K562 (cell line): Measurements from ENCODE around the gene KBTBD13. TPM values are rescaled to one million over a fixed set of nuclear protein-coding genes. Genes with fewer than 3 reads are reported as not detected.

ENCODE experiments used
- ATAC-seq: fragments of 200-7000 bp; cut with Tn5 transposase; 3 replicates; pipeline ENCODE4 v1.9.1; 2020; ENCODE audit warnings: moderate library complexity
- BruUV-seq: library from RNA; stranded (reverse); fragments of 400-500 nt; replicated peaks from 2 replicates; lab custom pipeline; 2021; lab: Mats Ljungman, UMichigan
- CTCF ChIA-PET: fragments of 300-600 bp; formaldehyde crosslinking; extraction: SDS; loops from one replicate; lab custom pipeline; 2021; ENCODE audit warnings: low intra/inter-chr PET ratio; lab: Yijun Ruan, JAX
- POLR2A ChIA-PET: fragments of 300-600, 350-650 bp; sonication (Branson Sonifier 250); formaldehyde crosslinking; extraction: SDS; loops from one replicate; lab custom pipeline; 2021; ENCODE audit warnings: antibody characterized with exemption, inconsistent platforms; lab: Yijun Ruan, JAX
- DNase-seq, 4 experiments: peaks; one replicate each; pipeline versions ENCODE4 v3.0.0 to v3.0.0-alpha.2; 2011 to 2018; ENCODE audit warnings: low spot score in 3 of 4, mixed read lengths in 3 of 4; ENCODE audit errors: extremely low read depth in 1 of 4
- FAIRE-seq: peaks from 2 replicates; lab custom pipeline; 2011; peaks lifted over from hg19 to GRCh38; lab: Jason Lieb, UNC
- H2AFZ ChIP-seq: 2 replicates; pipeline ENCODE4 v1.6.0; 2011; ENCODE audit warnings: low read depth, low read length, control low read depth, inconsistent platforms
- H3K27ac ChIP-seq: fragments of 200-600 bp; 3 replicates; pipeline ENCODE4 v1.8.0; 2011; ENCODE audit warnings: low read depth, mild to moderate bottlenecking, control low read depth, inconsistent platforms, low read length, moderate library complexity, mixed read lengths; ENCODE audit errors: extremely low read depth
- H3K27me3 ChIP-seq, 2 experiments: fragments of 300-600 bp in 1 of 2; 2 replicates in 1 of 2; 3 replicates in 1 of 2; pipeline versions ENCODE4 v1.6.0 to v1.8.0; 2011; ENCODE audit warnings: inconsistent platforms in 2 of 2, low read length in 2 of 2, mild to moderate bottlenecking in 1 of 2, mixed read lengths in 1 of 2, moderate library complexity in 1 of 2; ENCODE audit not compliant: control insufficient read depth in 2 of 2, insufficient read depth in 2 of 2
- H3K36me3 ChIP-seq: fragments of 300-600 bp; 3 replicates; pipeline ENCODE4 v1.8.0; 2011; ENCODE audit warnings: mild to moderate bottlenecking, low read length, inconsistent platforms; ENCODE audit not compliant: control insufficient read depth, insufficient read depth
- H3K4me1 ChIP-seq, 2 experiments: fragments of 200-600 bp in 1 of 2; replicated peaks in 1 of 2; 2 replicates in 1 of 2; 3 replicates in 1 of 2; pipeline versions ENCODE4 v1.5.1 to v1.8.0; 2011; ENCODE audit warnings: inconsistent platforms in 2 of 2, low read length in 2 of 2, mild to moderate bottlenecking in 1 of 2, mixed read lengths in 1 of 2, moderate library complexity in 1 of 2; ENCODE audit not compliant: control insufficient read depth in 2 of 2, insufficient read depth in 2 of 2
- H3K4me2 ChIP-seq: 2 replicates; pipeline ENCODE4 v1.6.1; 2011; ENCODE audit warnings: low read length, control low read depth, inconsistent platforms, mixed read lengths; ENCODE audit not compliant: insufficient read depth
- H3K4me3 ChIP-seq: fragments of 200-600 bp; sonication (generic), shearing (Covaris generic); 2 replicates; pipeline ENCODE4 v1.5.1; 2016; ENCODE audit warnings: control low read depth, inconsistent platforms
- H3K79me2 ChIP-seq: fragments of 200-600 bp; 3 replicates; pipeline ENCODE4 v1.8.0; 2011; ENCODE audit warnings: low read length, inconsistent platforms; ENCODE audit not compliant: control insufficient read depth, insufficient read depth
- H3K9ac ChIP-seq, 2 experiments: 2 replicates each; pipeline versions ENCODE4 v1.6.0 to v1.6.1; 2011; ENCODE audit warnings: low read depth in 2 of 2, low read length in 2 of 2, control low read depth in 1 of 2, inconsistent platforms in 1 of 2, mild to moderate bottlenecking in 1 of 2, mixed read lengths in 1 of 2; ENCODE audit not compliant: insufficient read depth in 1 of 2
- H3K9me1 ChIP-seq: one replicate; pipeline ENCODE4 v1.6.0; 2011; ENCODE audit warnings: inconsistent platforms, mild to moderate bottlenecking, low read length, moderate library complexity; ENCODE audit not compliant: control insufficient read depth, insufficient read depth
- H3K9me3 ChIP-seq: replicated peaks from 2 replicates; pipeline ENCODE4 v1.5.1; 2011; ENCODE audit warnings: low read depth, low read length, inconsistent platforms; ENCODE audit not compliant: control insufficient read depth, insufficient read depth
- H4K20me1 ChIP-seq: replicated peaks from 2 replicates; pipeline ENCODE4 v1.6.1; 2011; ENCODE audit warnings: low read length, inconsistent platforms, mixed read lengths; ENCODE audit not compliant: control insufficient read depth, insufficient read depth
- MAX ChIP-seq: sonication (generic); formaldehyde crosslinking; IDR thresholded peaks from 2 replicates; pipeline ENCODE4 v1.9.0; 2022; ENCODE audit warnings: mild to moderate bottlenecking, missing genetic modification reagents
- MXI1 ChIP-seq: IDR thresholded peaks from 2 replicates; pipeline ENCODE4 v1.6.1; 2011; ENCODE audit warnings: low read depth, mild to moderate bottlenecking, improper control_type of control experiment, low read length
- NEUROD1 ChIP-seq: fragments of 150-350 bp; IDR thresholded peaks from 2 replicates; pipeline ENCODE4 v1.6.1; 2014; ENCODE audit warnings: borderline replicate concordance, low read length, low read depth; ENCODE audit not compliant: partially characterized antibody
- RAD51 ChIP-seq: fragments of 450-650 bp; IDR thresholded peaks from 2 replicates; pipeline ENCODE4 v1.7.1; 2016; ENCODE audit warnings: low read depth, mild to moderate bottlenecking, borderline replicate concordance
- RFX1 ChIP-seq: fragments of 450-650 bp; IDR thresholded peaks from 2 replicates; pipeline ENCODE4 v1.6.1; 2016; ENCODE audit warnings: mild to moderate bottlenecking, moderate library complexity
- SRSF7 ChIP-seq: fragments of 200-400 bp; formaldehyde crosslinking; optimal IDR thresholded peaks from 2 replicates; pipeline ENCODE3; 2017; ENCODE audit warnings: mild to moderate bottlenecking, low read depth, low read length
- TAL1 ChIP-seq: fragments of 450-650 bp; IDR thresholded peaks from 2 replicates; pipeline ENCODE4 v1.6.1; 2016; ENCODE audit warnings: mild to moderate bottlenecking
- USF2 ChIP-seq: sonication (generic); formaldehyde crosslinking; IDR thresholded peaks from 2 replicates; pipeline ENCODE4 v1.5.0; 2020; ENCODE audit warnings: missing genetic modification reagents
- ZEB2 ChIP-seq: fragments of 450-650 bp; IDR thresholded peaks from 2 replicates; pipeline ENCODE4 v1.6.1; 2016
- ZNF408 ChIP-seq: fragments of 250-450 bp; sonication (Bioruptor Pico); IDR thresholded peaks from 2 replicates; pipeline ENCODE4 v1.4.0; 2020; ENCODE audit warnings: low read depth, mild to moderate bottlenecking, moderate library complexity
- WGBS: fragments of 100-300 bp; shearing (Covaris generic); methylation state at CpG from one replicate; pipeline ENCODE4 v1.1.6; 2016; ENCODE audit warnings: low coverage, mixed read lengths; ENCODE audit not compliant: insufficient coverage; ENCODE audit errors: missing lambda C conversion rate; 5-methylcytosine and 5-hydroxymethylcytosine counted together
- in situ Hi-C: fragments of 300-500 bp; cut with MboI; formaldehyde crosslinking; loops from 4 replicates; pipeline ENCODE4 v1.15.0; 2018; ENCODE audit warnings: inconsistent platforms, mixed read lengths
- intact Hi-C: fragments of 100-400 bp; cut with micrococcal nuclease; formaldehyde crosslinking; loops from 2 replicates; pipeline ENCODE4 v1.14.2; 2022
- polyA plus RNA-seq, 8 experiments: library from polyadenylated mRNA; depleted of rRNA in 4 of 8; stranded (reverse) in 5 of 8; unstranded in 3 of 8; fragments of >200 nt; fragmentation: Nextera tagmentation in 2 of 8; fragmentation: Illumina TruSeq in 1 of 8; extraction: Ambion mirVana in 2 of 8; extraction: Trizol in 1 of 8; gene quantifications; 2 replicates each; pipeline versions ENCODE4 v1.2.1 to v1.2.3, GENCODE V29; 2011 to 2014; ENCODE audit warnings: inconsistent platforms in 1 of 8, missing spikeins in 1 of 8
- total RNA-seq, 7 experiments: library from RNA; depleted of rRNA in 6 of 7; stranded (reverse); fragments of >200 nt in 6 of 7; fragmentation: Illumina TruSeq in 2 of 7; extraction: Trizol in 2 of 7; gene quantifications; 2 replicates each; pipeline versions ENCODE4 v1.2.1 to v1.2.3, GENCODE V29; 2011 to 2021; ENCODE audit warnings: low replicate concordance in 1 of 7

KBTBD13 gene
- total and polyA plus RNA-seq, 9 of the 15 experiments (the other 6 are each of a cell fraction or from before 2014, with no cell fraction given): 0.07 to 0.13 (median 0.10) TPM; not detected in 3

- ChIA-PET POLR2A (no interaction called here), CTCF (no interaction called here)
- Histone ChIP-seq H4K20me1 (no peaks in the 10 kb centered on the region), H2AFZ (no peak overlapping the region), H3K9me1 (no peaks in the 10 kb centered on the region), H3K4me1 (peaks cover 7 to 11% of the 10 kb centered on the region in 2 experiments; a peak in 3 of 5 replicates), H3K36me3 (no peaks in the 10 kb centered on the region), H3K27me3 (no peaks in the 10 kb centered on the region), H3K9ac (no peak overlapping the region), H3K4me3 (no peak overlapping the region), H3K79me2 (no peaks in the 10 kb centered on the region), H3K9me3 (no peaks in the 10 kb centered on the region), H3K27ac (no peak overlapping the region), H3K4me2 (no peak overlapping the region)
- FAIRE-seq (no peak), ATAC-seq (no peak), DNase-seq (no peak)
- BruUV-seq: no TSS peak
- intact Hi-C loops: no loop called here
- in situ Hi-C loops: no loop called here
- WGBS: 20% methylated on average over 2 of the region's 2 CpGs
- no peak for TF ChIP-seq SRSF7
Observed at GRCh38 chr15:65048241-65048640, 28.3 kb upstream of the KBTBD13 start.

GRCh38 chr15:65049418-65049840 lies 27.1 kb upstream of the KBTBD13 start:
- peak; percentile 98 for ATAC-seq
- CTCF ChIA-PET: no interaction called here
- no peaks in the 10 kb centered on the region for H3K79me2 ChIP-seq
- no peaks in the 10 kb centered on the region for H3K9me3 ChIP-seq
- in situ Hi-C loops (no loop called here), intact Hi-C loops (no loop called here)
- peak overlapping the region; percentile 49; the same call in 1 of the 2 replicates for H2AFZ ChIP-seq
- H3K4me1 ChIP-seq: peaks cover 7 to 11% of the 10 kb centered on the region in 2 experiments; a peak in 3 of 5 replicates
- no peaks in the 10 kb centered on the region for H3K36me3 ChIP-seq
- H3K9ac ChIP-seq: peak overlapping the region in 1 of 2 experiments; percentile 76; a peak in 2 of 4 replicates
- H4K20me1 ChIP-seq: no peaks in the 10 kb centered on the region; the same call in 1 of the 2 replicates
- no peaks in the 10 kb centered on the region for H3K27me3 ChIP-seq
- H3K9me1 ChIP-seq: no peaks in the 10 kb centered on the region
- FAIRE-seq: peak; percentile 99
- BruUV-seq: no TSS peak
- H3K4me2 ChIP-seq: peak overlapping the region; percentile 82
- POLR2A ChIA-PET: interaction anchor here (0.6 kb wide), 1 partner anchor 255 kb away, joined by 4 read pairs; the partner anchor contains the start of gene RNU5B-1
- under 1% methylated on average over 19 of the region's 19 CpGs for WGBS
- no peak overlapping the region; the same call in 1 of the 2 replicates for H3K4me3 ChIP-seq
- peak; percentile 93 to 100 (median 100) for DNase-seq
- no peak overlapping the region for H3K27ac ChIP-seq
- TF ChIP-seq TAL1 (no peak), ZEB2 (no peak), RAD51 (peak; percentile 80), RFX1 (peak; percentile 99), MXI1 (peak; percentile 71), MAX (CRISPR knock-in tag) (peak; percentile 75), ZNF408 (no peak), USF2 (peak; percentile 96), NEUROD1 (peak; percentile 82)
